GM23338 (cell line): ENCODE measurements around the gene MAD1L1. TPM values are rescaled to one million over a fixed set of nuclear protein-coding genes. Genes with fewer than 3 reads are reported as not detected.
A peak's percentile ranks its signal among the peaks of the same experiment; 100 is the strongest.

Experiments used
- ATAC-seq: fragments of 200-7000 bp; cut with Tn5 transposase; 3 replicates; pipeline ENCODE4 v1.9.1; 2020
- DNase-seq: peaks from one replicate; pipeline ENCODE4 v3.0.0-alpha.2; 2015; ENCODE audit warnings: low spot score
- H2AFZ ChIP-seq: fragments of 200-600 bp; sonication (generic); 2 replicates; pipeline ENCODE4 v1.8.0; 2016; ENCODE audit warnings: antibody characterized with exemption, mild to moderate bottlenecking, moderate library complexity
- H3F3A ChIP-seq: fragments of 200-600 bp; sonication (generic); replicated peaks from 2 replicates; pipeline ENCODE4 v1.8.0; 2017; ENCODE audit warnings: antibody characterized with exemption, mixed run types, low read depth
- H3K27ac ChIP-seq: fragments of 200-600 bp; sonication (generic); 2 replicates; pipeline ENCODE4 v1.6.1; 2016; ENCODE audit warnings: low read depth
- H3K27me3 ChIP-seq: fragments of 200-600 bp; sonication (generic); 2 replicates; pipeline ENCODE4 v1.8.0; 2016; ENCODE audit warnings: mild to moderate bottlenecking, mixed run types, moderate library complexity; ENCODE audit not compliant: insufficient read depth
- H3K36me3 ChIP-seq: fragments of 200-600 bp; sonication (generic); 2 replicates; pipeline ENCODE4 v1.8.0; 2016; ENCODE audit warnings: mild to moderate bottlenecking; ENCODE audit not compliant: insufficient read depth
- H3K4me1 ChIP-seq: fragments of 200-600 bp; sonication (generic); 2 replicates; pipeline ENCODE4 v1.8.0; 2016; ENCODE audit warnings: mild to moderate bottlenecking, moderate library complexity; ENCODE audit not compliant: insufficient read depth
- H3K4me2 ChIP-seq: fragments of 200-600 bp; sonication (generic); 2 replicates; pipeline ENCODE4 v1.7.1; 2017; ENCODE audit warnings: mixed run types
- H3K4me3 ChIP-seq: fragments of 200-600 bp; sonication (generic); 2 replicates; pipeline ENCODE4 v1.6.1; 2016; ENCODE audit warnings: mixed run types
- H3K79me2 ChIP-seq: fragments of 200-600 bp; sonication (generic); replicated peaks from 2 replicates; pipeline ENCODE4 v1.8.0; 2017; ENCODE audit warnings: mild to moderate bottlenecking; ENCODE audit not compliant: insufficient read depth
- H3K9me2 ChIP-seq: fragments of 200-600 bp; sonication (generic); 2 replicates; pipeline ENCODE4 v1.8.0; 2017; ENCODE audit not compliant: insufficient read depth
- H4K20me1 ChIP-seq: fragments of 200-600 bp; sonication (generic); replicated peaks from 2 replicates; pipeline ENCODE4 v1.8.0; 2017; ENCODE audit warnings: mild to moderate bottlenecking; ENCODE audit not compliant: insufficient read depth
- H3K27ac Mint-ChIP-seq: 2 replicates; pipeline ENCODE4 v1.8.0; 2020; ENCODE audit warnings: inconsistent platforms, mild to moderate bottlenecking, moderate library complexity, mixed read lengths
- H3K27me3 Mint-ChIP-seq: 3 replicates; pipeline ENCODE4 v1.8.0; 2022; ENCODE audit warnings: low read depth, mild to moderate bottlenecking, moderate library complexity, mixed read lengths, inconsistent platforms; ENCODE audit not compliant: insufficient read depth, poor library complexity
- H3K36me3 Mint-ChIP-seq: 3 replicates; pipeline ENCODE4 v1.8.0; 2021; ENCODE audit warnings: low read depth, mild to moderate bottlenecking, inconsistent platforms, moderate library complexity, mixed read lengths
- H3K4me1 Mint-ChIP-seq: 3 replicates; pipeline ENCODE4 v1.8.0; 2020; ENCODE audit warnings: mild to moderate bottlenecking, inconsistent platforms, mixed read lengths
- H3K4me3 Mint-ChIP-seq: 3 replicates; pipeline ENCODE4 v1.8.0; 2021; ENCODE audit warnings: moderate library complexity, mild to moderate bottlenecking, inconsistent platforms, mixed read lengths
- H3K9me3 Mint-ChIP-seq: 3 replicates; pipeline ENCODE4 v1.8.0; 2020; ENCODE audit warnings: moderate library complexity, mild to moderate bottlenecking, inconsistent platforms, mixed read lengths
- CREB1 ChIP-seq: fragments of 250-450 bp; sonication (Bioruptor Pico); IDR thresholded peaks from 2 replicates; pipeline ENCODE4 v1.5.0; 2020; ENCODE audit warnings: low read depth, mild to moderate bottlenecking, moderate library complexity
- CTCF ChIP-seq, 2 experiments: fragments of 200-600 bp in 1 of 2; sonication (generic) in 1 of 2; conservative IDR thresholded peaks; 2 replicates each; pipeline versions ENCODE4 v1.5.1 to v1.6.1; 2016 to 2017; ENCODE audit warnings: antibody characterized with exemption in 2 of 2, low read depth in 2 of 2, mild to moderate bottlenecking in 2 of 2, moderate library complexity in 1 of 2
- ETS1 ChIP-seq: IDR thresholded peaks from 2 replicates; pipeline ENCODE4 v1.6.1; 2016; ENCODE audit warnings: antibody characterized with exemption
- EZH2 ChIP-seq: fragments of 200-600 bp; sonication (generic); IDR thresholded peaks from one replicate; pipeline ENCODE4 v1.8.0; 2017; ENCODE audit warnings: antibody characterized with exemption, mild to moderate bottlenecking, low read depth; ENCODE audit not compliant: unreplicated experiment
- EZH2phosphoT487 ChIP-seq: fragments of 200-600 bp; sonication (generic); IDR thresholded peaks from one replicate; pipeline ENCODE4 v1.8.1; 2018; ENCODE audit warnings: antibody characterized with exemption; ENCODE audit not compliant: unreplicated experiment
- JUNB ChIP-seq: IDR thresholded peaks from one replicate; pipeline ENCODE4 v1.6.1; 2016; ENCODE audit warnings: antibody characterized with exemption; ENCODE audit not compliant: unreplicated experiment
- NANOG ChIP-seq: IDR thresholded peaks from 2 replicates; pipeline ENCODE4 v1.6.1; 2016; ENCODE audit warnings: antibody characterized with exemption, borderline replicate concordance
- POLR2AphosphoS5 ChIP-seq: IDR thresholded peaks from 2 replicates; pipeline ENCODE4 v1.6.1; 2016; ENCODE audit warnings: antibody characterized with exemption, low read depth
- STAT1 ChIP-seq: IDR thresholded peaks from one replicate; pipeline ENCODE4 v1.6.1; 2016; ENCODE audit warnings: antibody characterized with exemption; ENCODE audit not compliant: unreplicated experiment
- ZNF114 ChIP-seq: fragments of 250-450 bp; sonication (Bioruptor Pico); IDR thresholded peaks from 2 replicates; pipeline ENCODE4 v1.5.0; 2020; ENCODE audit warnings: mild to moderate bottlenecking, moderate library complexity
- ZNF331 ChIP-seq: fragments of 250-450 bp; sonication (Bioruptor Pico); IDR thresholded peaks from 2 replicates; pipeline ENCODE4 v1.5.0; 2020; ENCODE audit warnings: low read depth, mild to moderate bottlenecking, moderate library complexity
- polyA plus RNA-seq: library from polyadenylated mRNA; unstranded; fragments of >200 nt; fragmentation: Nextera tagmentation; extraction: Ambion mirVana; gene quantifications from 2 replicates; pipeline ENCODE4 v1.2.1, GENCODE V29; 2016
- total RNA-seq: library from RNA; depleted of rRNA; stranded (reverse); fragments of >200 nt; shearing (Covaris generic); gene quantifications from 2 replicates; pipeline ENCODE4 v1.2.3, GENCODE V29; 2014
- TF ChIP-seq, protein P1 (sequence below): IDR thresholded peaks from one replicate; pipeline ENCODE4 v1.6.1; 2018; ENCODE audit warnings: antibody characterized with exemption; ENCODE audit not compliant: unreplicated experiment
- TF ChIP-seq, protein P2 (sequence below): fragments of 250-450 bp; sonication (Bioruptor Pico); IDR thresholded peaks from 2 replicates; pipeline ENCODE4 v1.5.0; 2020; ENCODE audit warnings: mild to moderate bottlenecking, moderate library complexity

Gene MAD1L1
- total and polyA plus RNA-seq, 2 experiments from 2014 or later: 40.3 to 59.3 TPM

- no peak for TF ChIP-seq POLR2AphosphoS5
- no peak for TF ChIP-seq STAT1
- no peak for TF ChIP-seq EZH2
- no peak for TF ChIP-seq ZNF114 (CRISPR knock-in tag)
- TF ChIP-seq ZNF331: no peak
- TF ChIP-seq, protein P1, sequence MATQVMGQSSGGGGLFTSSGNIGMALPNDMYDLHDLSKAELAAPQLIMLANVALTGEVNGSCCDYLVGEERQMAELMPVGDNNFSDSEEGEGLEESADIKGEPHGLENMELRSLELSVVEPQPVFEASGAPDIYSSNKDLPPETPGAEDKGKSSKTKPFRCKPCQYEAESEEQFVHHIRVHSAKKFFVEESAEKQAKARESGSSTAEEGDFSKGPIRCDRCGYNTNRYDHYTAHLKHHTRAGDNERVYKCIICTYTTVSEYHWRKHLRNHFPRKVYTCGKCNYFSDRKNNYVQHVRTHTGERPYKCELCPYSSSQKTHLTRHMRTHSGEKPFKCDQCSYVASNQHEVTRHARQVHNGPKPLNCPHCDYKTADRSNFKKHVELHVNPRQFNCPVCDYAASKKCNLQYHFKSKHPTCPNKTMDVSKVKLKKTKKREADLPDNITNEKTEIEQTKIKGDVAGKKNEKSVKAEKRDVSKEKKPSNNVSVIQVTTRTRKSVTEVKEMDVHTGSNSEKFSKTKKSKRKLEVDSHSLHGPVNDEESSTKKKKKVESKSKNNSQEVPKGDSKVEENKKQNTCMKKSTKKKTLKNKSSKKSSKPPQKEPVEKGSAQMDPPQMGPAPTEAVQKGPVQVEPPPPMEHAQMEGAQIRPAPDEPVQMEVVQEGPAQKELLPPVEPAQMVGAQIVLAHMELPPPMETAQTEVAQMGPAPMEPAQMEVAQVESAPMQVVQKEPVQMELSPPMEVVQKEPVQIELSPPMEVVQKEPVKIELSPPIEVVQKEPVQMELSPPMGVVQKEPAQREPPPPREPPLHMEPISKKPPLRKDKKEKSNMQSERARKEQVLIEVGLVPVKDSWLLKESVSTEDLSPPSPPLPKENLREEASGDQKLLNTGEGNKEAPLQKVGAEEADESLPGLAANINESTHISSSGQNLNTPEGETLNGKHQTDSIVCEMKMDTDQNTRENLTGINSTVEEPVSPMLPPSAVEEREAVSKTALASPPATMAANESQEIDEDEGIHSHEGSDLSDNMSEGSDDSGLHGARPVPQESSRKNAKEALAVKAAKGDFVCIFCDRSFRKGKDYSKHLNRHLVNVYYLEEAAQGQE: no peak
- TF ChIP-seq CTCF (conservative IDR thresholded peaks at IDR 0.05; ENCODE audit: low read depth in 2 of 2): no peak
- TF ChIP-seq JUNB: no peak
- TF ChIP-seq NANOG: no peak
- TF ChIP-seq, protein P2, sequence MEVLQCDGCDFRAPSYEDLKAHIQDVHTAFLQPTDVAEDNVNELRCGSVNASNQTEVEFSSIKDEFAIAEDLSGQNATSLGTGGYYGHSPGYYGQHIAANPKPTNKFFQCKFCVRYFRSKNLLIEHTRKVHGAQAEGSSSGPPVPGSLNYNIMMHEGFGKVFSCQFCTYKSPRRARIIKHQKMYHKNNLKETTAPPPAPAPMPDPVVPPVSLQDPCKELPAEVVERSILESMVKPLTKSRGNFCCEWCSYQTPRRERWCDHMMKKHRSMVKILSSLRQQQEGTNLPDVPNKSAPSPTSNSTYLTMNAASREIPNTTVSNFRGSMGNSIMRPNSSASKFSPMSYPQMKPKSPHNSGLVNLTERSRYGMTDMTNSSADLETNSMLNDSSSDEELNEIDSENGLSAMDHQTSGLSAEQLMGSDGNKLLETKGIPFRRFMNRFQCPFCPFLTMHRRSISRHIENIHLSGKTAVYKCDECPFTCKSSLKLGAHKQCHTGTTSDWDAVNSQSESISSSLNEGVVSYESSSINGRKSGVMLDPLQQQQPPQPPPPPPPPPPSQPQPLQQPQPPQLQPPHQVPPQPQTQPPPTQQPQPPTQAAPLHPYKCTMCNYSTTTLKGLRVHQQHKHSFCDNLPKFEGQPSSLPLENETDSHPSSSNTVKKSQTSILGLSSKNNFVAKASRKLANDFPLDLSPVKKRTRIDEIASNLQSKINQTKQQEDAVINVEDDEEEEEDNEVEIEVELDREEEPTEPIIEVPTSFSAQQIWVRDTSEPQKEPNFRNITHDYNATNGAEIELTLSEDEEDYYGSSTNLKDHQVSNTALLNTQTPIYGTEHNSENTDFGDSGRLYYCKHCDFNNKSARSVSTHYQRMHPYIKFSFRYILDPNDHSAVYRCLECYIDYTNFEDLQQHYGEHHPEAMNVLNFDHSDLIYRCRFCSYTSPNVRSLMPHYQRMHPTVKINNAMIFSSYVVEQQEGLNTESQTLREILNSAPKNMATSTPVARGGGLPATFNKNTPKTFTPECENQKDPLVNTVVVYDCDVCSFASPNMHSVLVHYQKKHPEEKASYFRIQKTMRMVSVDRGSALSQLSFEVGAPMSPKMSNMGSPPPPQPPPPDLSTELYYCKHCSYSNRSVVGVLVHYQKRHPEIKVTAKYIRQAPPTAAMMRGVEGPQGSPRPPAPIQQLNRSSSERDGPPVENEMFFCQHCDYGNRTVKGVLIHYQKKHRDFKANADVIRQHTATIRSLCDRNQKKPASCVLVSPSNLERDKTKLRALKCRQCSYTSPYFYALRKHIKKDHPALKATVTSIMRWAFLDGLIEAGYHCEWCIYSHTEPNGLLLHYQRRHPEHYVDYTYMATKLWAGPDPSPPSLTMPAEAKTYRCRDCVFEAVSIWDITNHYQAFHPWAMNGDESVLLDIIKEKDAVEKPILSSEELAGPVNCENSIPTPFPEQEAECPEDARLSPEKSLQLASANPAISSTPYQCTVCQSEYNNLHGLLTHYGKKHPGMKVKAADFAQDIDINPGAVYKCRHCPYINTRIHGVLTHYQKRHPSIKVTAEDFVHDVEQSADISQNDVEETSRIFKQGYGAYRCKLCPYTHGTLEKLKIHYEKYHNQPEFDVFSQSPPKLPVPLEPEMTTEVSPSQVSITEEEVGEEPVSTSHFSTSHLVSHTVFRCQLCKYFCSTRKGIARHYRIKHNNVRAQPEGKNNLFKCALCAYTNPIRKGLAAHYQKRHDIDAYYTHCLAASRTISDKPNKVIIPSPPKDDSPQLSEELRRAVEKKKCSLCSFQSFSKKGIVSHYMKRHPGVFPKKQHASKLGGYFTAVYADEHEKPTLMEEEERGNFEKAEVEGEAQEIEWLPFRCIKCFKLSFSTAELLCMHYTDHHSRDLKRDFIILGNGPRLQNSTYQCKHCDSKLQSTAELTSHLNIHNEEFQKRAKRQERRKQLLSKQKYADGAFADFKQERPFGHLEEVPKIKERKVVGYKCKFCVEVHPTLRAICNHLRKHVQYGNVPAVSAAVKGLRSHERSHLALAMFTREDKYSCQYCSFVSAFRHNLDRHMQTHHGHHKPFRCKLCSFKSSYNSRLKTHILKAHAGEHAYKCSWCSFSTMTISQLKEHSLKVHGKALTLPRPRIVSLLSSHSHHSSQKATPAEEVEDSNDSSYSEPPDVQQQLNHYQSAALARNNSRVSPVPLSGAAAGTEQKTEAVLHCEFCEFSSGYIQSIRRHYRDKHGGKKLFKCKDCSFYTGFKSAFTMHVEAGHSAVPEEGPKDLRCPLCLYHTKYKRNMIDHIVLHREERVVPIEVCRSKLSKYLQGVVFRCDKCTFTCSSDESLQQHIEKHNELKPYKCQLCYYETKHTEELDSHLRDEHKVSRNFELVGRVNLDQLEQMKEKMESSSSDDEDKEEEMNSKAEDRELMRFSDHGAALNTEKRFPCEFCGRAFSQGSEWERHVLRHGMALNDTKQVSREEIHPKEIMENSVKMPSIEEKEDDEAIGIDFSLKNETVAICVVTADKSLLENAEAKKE (CRISPR knock-in tag): no peak
- TF ChIP-seq CREB1 (CRISPR knock-in tag): no peak
- no peak for TF ChIP-seq ETS1
- no peak for TF ChIP-seq EZH2phosphoT487
- H3K4me1 Mint-ChIP-seq: no peaks in the 10 kb centered on the region; the same call in 2 of the 3 replicates
- H3K4me2 ChIP-seq: no peak overlapping the region
Measured at GRCh38 chr7:2129323-2130095, 103.2 kb downstream of the MAD1L1 start.

More at GRCh38 chr7:2129323-2130095, 103.2 kb downstream of the MAD1L1 start:
- no peaks in the 10 kb centered on the region for H3K36me3 ChIP-seq
- no peaks in the 10 kb centered on the region for H3K9me2 ChIP-seq
- H3K36me3 Mint-ChIP-seq: peaks cover 5% of the 10 kb centered on the region; the same call in 2 of the 3 replicates
- no peaks in the 10 kb centered on the region for H3K27me3 ChIP-seq
- H3K27ac ChIP-seq: no peak overlapping the region
- H2AFZ ChIP-seq: no peak overlapping the region
- no peak overlapping the region for H3K4me3 Mint-ChIP-seq
- no peak for DNase-seq
- H3K27ac Mint-ChIP-seq: peak overlapping the region; percentile 82
- no peaks in the 10 kb centered on the region for H3F3A ChIP-seq
- no peak overlapping the region for H3K4me3 ChIP-seq
- H3K79me2 ChIP-seq: no peaks in the 10 kb centered on the region; the same call in 1 of the 2 replicates
- no peak for ATAC-seq
- no peaks in the 10 kb centered on the region; the same call in 2 of the 3 replicates for H3K9me3 Mint-ChIP-seq
- peaks cover 8% of the 10 kb centered on the region for H3K27me3 Mint-ChIP-seq
- H3K4me1 ChIP-seq: no peaks in the 10 kb centered on the region
- H4K20me1 ChIP-seq: 0 out of 2 replicates have a peak, but pooled peaks cover 4% of the 10 kb centered on the region
